NOMO-1 (cell line): ENCODE measurements around the gene NLK.
"Not testable (repeated sequence)": the region's sequence is repeated elsewhere in the genome, so short reads cannot be mapped to it uniquely, and the experiment has no call there.

Experiments used
- DNase-seq, 2 experiments: peaks; one replicate each; lab custom pipeline; 2025; ENCODE audit not compliant: unreplicated experiment in 2 of 2; lab: John Stamatoyannopoulos, UW

Gene NLK

DNA sequence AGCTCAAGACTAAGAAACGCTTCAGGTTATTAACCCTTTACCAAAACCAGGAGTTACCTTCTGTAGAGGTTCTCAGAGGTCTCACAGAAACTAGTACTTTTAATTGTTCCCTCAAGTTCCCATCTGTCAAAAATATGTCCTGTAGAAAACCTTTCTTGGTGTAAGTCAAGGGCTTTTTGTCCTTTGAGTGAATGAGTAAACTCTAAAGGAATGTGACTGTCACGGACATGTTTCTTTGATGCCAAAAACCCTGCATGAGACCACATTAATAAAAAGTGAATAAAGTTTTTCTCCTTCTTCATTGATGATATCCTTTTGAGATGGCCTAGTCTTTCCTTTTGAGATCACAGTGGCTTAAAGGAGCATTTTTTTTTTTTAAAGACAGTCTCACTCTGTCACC, 102.9 kb downstream of the NLK start:
- DNase-seq = no peak

- no peak for DNase-seq
Observed at GRCh38 chr17:28147017-28147416, 104.5 kb downstream of the NLK start.

DNA sequence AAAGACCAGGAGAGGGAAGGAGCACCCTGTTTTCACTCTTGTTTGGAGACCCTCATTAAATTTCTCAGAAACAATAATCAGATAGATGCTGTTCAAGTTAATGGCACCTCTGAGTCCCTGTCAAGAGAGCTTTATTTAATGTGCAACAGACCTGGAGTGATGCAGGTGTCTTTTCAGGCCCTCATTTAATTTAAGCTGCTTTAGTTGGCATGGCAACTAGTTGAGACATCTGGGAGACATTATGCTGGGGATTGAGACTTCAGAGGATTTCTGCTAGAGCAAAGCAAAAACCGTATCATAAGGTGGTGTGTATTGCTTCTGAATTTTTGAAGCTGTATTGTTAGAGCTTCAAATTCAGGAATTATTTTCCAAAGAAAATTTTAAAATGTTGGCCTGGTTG, 108.5 kb downstream of the NLK start:
- no peak for DNase-seq

- DNase-seq = no peak
Observed at GRCh38 chr17:28154214-28154613, 111.7 kb downstream of the NLK start.

DNA sequence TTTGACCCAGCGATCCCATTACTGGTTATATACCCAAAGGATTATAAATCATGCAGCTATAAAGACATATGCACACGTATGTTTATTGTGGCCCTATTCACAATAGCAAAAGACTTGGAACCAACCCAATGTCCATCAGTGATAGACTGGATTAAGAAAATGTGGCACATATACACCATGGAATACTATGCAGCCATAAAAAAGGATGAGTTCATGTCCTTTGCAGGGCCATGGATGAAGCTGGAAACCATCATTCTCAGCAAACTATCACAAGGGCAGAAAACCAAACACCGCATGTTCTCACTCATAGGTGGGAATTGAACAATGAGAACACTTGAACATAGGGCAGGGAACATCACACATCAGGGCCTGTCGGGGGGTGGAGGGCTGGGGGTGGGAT, 112.9 kb downstream of the NLK start:
- not testable (repeated sequence) for DNase-seq

GRCh38 chr17:28159004-28159403, 116.5 kb downstream of the NLK start:
- DNase-seq = no peak

GRCh38 chr17:28159924-28160323, 117.4 kb downstream of the NLK start:
- DNase-seq = no peak

- DNase-seq = no peak
Observed at GRCh38 chr17:28160610-28161009, 118.1 kb downstream of the NLK start.

- peak; percentile 22 to 76 for DNase-seq
Observed at GRCh38 chr17:28161311-28161710, 118.8 kb downstream of the NLK start.

GRCh38 chr17:28166478-28166877, 124.0 kb downstream of the NLK start:
- no peak for DNase-seq

GRCh38 chr17:28169621-28170349, 127.3 kb downstream of the NLK start:
- DNase-seq = peak; percentile 29 to 55

DNA sequence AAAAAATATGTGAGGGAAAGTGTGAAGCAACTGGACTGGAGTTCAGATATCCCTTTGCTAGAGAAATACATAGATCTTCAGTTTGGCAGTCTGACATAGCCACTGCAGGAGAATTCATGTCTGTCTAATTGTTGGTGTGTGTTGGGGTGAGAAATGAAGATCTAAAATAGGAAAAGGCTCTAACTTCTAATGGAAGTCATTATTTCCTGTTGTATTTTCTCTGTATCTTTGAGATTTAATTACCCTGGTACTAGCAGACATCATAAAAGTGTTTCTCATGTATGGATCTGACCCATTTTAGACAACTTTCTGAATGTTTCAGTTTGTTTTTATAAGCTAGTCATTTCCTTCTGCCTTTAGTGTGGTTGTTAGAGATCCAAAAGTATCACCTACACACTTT, 128.3 kb downstream of the NLK start:
- DNase-seq = no peak

- no peak for DNase-seq
Observed at GRCh38 chr17:28173031-28173561, 130.6 kb downstream of the NLK start.

- DNase-seq = peak in 1 of 2 experiments; percentile 70
Observed at GRCh38 chr17:28173801-28174200, 131.3 kb downstream of the NLK start.

GRCh38 chr17:28174352-28175046, 132.0 kb downstream of the NLK start:
- DNase-seq = no peak

- DNase-seq = no peak
Observed at GRCh38 chr17:28177351-28177750, 134.9 kb downstream of the NLK start.

- DNase-seq = no peak
Observed at GRCh38 chr17:28178800-28179199, 136.3 kb downstream of the NLK start.

GRCh38 chr17:28180449-28180848, 138.0 kb downstream of the NLK start:
- no peak for DNase-seq

GRCh38 chr17:28181568-28181967, 139.1 kb downstream of the NLK start:
- DNase-seq = no peak

DNA sequence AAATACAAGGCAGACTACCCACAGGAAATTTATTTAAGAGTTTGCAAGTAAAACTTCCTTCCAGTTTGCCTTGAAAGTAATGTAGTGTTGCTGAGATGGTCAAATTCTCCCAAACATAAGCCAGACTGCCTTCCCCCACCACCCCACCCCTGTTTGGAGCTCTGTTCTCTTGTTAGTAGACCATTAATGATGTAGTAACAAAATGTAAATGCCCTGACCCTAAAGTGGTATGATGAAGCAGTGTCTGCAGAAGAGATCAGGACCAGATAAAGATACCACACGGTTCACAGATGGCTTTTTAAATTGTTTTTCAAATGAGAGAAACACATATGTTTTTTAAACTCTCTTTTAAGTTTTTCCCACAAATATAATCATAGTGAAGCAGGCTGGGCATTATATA, 140.1 kb downstream of the NLK start:
- no peak for DNase-seq

- no peak for DNase-seq
Observed at GRCh38 chr17:28185658-28186057, 143.2 kb downstream of the NLK start.

DNA sequence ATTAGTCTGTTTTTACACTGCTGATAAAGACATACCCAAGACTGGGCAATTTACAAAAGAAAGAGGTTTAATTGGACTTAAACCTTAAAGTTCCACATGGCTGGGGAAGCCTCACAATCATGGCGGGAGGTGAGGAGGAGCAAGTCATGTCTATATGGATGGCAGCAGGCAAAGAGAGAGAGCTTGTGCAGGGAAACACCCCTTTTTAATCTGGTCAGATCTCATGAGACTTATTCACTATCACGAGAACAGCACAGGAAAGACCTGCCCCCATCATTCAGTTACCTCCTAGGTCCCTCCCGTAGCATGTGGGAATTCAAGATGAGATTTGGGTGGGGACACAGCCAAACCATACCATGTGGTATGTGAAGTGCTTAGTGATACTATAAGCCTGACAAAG, 144.0 kb downstream of the NLK start:
- DNase-seq = not testable (repeated sequence)
